GM18505 (cell line): ENCODE results near the gene IRF7.
"Not testable (repeated sequence)": the region's sequence is repeated elsewhere in the genome, so short reads cannot be mapped to it uniquely, and the experiment has no call there.

Experiments
- ATAC-seq: cut with Tn5 transposase; IDR thresholded peaks from one replicate; pipeline ENCODE4 v1.9.1; 2021; ENCODE audit not compliant: unreplicated experiment
- POLR2A ChIP-seq: IDR thresholded peaks from 4 replicates; pipeline ENCODE4 v1.6.1; 2011; ENCODE audit warnings: borderline replicate concordance; ENCODE audit not compliant: insufficient read depth, insufficient read length; ENCODE audit errors: extremely low read depth

Gene IRF7

DNA sequence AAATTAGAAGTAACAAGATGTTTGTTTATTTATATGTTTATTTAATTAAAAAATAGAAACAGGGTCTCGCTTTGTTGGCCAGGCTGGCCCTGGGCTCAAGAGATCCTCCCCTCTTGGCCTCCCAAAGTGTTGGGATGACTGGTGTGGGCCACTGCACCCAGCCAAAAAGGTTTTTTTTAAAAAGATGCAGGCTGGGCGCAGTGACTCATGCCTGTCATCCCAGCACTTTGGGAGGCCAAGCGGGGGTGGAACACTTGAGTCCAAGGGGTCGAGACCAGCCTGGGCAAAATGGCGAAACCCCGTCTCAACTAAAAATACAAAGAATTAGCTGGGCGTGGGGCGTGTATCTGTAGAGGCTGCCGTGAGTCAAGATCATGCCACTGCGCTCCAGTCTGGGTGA is 34.7 kb upstream of the IRF7 start:
- TF ChIP-seq POLR2A, result no peak
- ATAC-seq, result no peak

DNA sequence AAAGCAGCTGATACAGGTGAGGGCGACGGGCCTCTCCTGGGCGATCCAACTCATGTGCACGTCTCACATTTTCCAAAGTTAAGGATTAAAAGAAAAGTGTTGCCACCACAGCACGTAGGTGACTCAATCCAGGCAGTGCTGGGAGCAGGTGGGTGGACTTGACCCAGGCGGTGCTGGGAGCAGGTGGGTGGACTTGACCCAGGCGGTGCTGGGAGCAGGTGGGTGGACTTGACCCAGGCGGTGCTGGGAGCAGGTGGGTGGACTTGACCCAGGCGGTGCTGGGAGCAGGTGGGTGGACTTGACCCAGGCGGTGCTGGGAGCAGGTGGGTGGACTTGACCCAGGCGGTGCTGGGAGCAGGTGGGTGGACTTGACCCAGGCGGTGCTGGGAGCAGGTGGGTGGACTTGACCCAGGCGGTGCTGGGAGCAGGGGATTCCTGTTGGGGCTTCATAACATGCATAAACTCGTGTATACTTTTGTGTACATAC is 32.0 kb upstream of the IRF7 start:
- not testable (repeated sequence) for ATAC-seq

DNA sequence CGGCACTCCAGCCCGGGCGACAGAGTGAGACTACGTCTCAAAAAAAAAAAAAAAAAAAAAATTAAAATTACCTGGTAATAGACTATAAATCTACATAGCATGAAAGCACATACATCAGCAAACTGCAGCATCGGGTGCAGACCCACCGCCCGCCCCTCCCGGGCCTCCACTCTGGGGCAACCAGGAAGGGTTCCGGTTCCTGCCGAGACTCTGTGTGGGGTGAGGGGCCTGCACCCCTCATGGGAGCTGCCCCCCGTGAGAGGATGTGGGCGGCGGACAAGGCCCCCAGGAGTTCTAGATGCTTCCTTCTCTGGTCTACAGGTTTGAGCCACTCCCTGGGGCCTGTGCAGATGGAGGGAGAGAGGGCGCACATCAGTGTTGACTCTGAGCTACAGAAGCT is 30.5 kb upstream of the IRF7 start:
- no peak for ATAC-seq
- TF ChIP-seq POLR2A, result no peak

DNA sequence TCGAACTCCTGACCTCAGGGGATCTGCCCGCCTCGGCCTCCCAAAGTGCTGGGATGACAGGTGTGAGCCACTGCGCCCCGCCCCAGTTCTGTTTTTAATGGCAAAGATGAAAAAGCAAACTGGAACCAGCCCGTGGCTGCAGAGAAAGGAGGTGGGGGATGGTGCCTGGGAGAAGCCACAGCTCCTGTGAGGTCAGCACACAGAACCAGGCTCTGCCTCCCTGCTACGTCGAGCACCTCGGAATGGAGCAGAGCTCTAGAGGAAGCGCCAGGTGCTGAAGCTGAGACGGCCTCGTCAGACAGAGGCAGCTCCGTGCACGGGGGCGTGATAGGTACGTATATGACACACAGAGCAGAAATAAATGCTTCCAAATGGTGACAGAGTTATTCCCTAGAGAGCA is 29.8 kb upstream of the IRF7 start:
- TF ChIP-seq POLR2A, result no peak

DNA sequence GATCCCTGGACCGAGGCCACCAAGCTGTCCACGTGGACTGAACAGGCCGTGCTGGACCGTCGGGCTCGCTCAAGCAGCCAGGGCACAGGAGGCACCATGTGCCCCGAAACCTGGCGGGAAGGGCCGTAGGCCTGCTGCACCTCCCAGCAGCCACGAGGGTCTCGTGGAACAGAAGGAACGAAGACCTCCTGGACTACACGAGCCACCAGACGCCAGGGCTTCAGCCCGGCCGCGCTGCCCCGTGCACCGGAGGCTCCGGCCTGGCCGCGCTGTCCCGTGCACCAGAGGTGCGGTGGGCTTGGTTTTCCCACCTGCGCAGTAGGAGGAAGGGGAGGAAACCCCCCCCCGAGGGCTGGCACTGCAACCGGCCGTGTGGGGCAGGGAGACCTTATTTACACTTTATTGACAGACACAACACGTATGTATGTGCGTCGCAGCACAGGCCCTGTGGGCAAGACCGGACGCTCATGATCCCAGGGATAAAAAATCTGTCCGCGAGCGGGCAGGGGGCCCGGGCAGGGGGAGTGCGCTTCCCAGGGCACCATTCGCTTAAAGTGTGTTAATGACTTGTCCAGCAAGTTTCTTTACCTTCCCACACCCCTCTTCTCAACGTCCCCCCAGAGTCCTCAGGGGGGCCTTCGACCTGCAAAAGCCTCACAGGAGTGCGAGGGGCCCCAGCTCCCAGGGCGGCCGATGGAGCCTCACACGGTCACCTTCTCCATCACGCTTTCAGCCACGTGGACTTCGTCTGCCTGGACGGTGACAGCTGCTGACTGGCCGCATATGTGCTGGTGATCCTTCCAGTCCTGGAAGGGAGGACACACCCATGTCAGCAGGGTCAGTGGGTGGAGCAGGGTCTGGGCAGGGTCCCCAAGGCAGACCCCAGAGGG is 28.3 kb upstream of the IRF7 start:
- no peak for TF ChIP-seq POLR2A
- no peak for ATAC-seq

More for the DNA sequence above, 29.8 kb upstream of the IRF7 start:
- ATAC-seq, result no peak

DNA sequence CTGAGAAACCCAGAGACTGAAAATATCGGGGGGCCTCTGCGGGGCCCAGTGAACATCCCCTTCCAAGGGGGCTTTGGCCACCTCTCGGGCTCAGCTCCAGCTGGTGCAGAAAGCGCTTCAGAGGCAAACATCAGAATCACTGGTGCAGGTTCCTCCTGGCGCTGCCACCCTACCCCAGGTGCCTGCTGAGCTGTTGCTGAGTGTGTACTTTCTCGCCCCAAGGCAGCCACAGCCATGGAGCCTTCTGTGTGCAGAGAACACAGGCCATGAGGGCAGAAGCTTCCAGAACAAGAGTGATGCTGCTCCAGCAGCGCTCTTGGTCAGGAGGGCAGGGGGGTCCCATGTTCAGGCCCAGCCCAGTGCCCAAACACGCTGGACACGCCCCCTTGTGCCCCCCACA is 27.6 kb upstream of the IRF7 start:
- no peak for TF ChIP-seq POLR2A
- no peak for ATAC-seq

DNA sequence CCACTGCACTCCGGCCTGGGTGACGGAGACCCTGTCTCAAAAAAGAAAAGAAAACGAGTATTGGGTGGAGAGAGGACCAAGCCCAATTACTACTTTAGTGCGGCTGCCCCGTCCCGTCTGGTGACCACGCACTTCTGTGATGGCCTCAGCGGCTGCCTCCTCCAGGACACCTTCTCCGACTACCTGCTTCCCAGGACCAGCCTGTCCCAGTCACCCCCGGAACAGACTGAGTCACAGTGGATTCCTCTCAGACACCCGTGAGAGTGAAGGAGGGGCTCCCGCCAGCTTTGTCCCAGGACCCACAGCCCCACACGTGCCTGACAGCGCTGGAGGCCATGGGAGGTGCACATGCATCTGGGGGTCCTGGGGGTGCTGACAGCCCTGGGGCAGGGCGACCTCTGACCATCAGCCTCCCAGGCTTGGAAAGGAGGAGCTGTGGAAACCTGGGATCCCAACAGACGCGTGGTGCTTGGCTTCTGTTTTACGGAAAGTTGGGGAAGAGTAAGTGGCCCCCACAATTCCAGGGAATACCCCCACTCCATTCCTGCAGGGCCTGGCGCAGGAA is 26.1 kb upstream of the IRF7 start:
- no peak for TF ChIP-seq POLR2A
- ATAC-seq, result no peak

DNA sequence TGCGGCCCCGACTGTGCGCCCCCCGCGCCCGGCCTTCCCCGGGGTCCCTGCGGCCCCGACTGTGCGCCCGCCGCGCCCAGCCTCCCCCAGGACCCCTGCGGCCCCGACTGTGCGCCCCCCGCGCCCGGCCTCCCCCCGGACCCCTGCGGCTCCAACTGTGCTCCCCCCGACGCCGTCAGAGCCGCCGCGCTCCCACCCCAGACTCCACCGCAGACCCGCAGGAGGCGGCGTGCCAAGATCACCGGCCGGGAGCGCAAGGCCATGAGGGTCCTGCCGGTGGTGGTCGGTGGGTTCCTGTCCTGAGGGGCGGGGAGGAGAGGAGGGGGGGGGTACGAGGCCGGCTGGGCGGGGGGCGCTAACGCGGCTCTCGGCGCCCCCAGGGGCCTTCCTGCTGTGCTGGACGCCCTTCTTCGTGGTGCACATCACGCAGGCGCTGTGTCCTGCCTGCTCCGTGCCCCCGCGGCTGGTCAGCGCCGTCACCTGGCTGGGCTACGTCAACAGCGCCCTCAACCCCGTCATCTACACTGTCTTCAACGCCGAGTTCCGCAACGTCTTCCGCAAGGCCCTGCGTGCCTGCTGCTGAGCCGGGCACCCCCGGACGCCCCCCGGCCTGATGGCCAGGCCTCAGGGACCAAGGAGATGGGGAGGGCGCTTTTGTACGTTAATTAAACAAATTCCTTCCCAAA is 24.4 kb upstream of the IRF7 start:
- TF ChIP-seq POLR2A, result no peak
- no peak for ATAC-seq

DNA sequence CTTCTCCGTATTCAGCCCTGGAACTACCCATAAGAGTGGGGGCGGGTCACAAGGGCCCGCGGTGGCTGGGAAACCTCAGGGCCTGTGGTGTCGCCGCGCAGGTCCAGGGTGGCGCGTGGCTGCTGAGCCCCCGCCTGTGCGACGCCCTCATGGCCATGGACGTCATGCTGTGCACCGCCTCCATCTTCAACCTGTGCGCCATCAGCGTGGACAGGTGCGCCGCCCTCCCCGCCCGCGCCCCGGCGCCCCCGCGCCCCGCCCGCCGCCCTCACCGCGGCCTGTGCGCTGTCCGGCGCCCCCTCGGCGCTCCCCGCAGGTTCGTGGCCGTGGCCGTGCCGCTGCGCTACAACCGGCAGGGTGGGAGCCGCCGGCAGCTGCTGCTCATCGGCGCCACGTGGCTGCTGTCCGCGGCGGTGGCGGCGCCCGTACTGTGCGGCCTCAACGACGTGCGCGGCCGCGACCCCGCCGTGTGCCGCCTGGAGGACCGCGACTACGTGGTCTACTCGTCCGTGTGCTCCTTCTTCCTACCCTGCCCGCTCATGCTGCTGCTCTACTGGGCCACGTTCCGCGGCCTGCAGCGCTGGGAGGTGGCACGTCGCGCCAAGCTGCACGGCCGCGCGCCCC is 23.7 kb upstream of the IRF7 start:
- TF ChIP-seq POLR2A, result no peak
- no peak for ATAC-seq

DNA sequence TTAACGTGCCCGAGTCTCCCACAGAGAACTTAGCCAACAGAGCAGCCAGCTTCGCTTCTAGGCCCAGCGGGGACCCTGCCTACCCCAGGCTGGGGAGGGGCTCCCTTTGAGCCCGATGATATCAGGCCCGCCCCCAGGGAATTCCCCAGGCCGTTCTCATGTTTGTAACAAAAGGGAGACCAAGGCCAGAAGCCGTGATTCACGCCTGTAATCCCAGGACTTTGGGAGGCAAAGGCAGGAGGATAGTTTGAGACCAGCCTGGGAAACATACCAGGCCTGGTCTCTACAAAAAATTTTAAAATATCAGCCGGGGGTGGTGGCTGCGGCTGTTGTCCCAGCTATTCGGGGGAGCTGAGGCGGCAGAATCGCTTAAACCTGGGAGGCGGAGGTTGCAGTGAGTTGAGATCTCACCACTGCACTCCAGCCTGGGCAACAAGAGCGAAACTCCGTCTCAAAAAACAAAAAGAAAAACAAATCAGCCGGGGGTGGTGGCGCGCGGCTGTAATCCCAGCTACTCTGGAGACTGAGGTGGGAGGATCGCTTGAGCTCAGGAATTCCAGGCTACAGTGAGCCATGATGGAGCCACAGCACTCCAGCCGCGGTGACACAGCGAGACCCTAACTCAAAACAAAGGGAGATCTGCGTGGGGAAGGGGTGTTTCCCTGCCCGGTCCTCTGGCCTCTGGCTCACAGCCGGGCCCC is 23.0 kb upstream of the IRF7 start:
- ATAC-seq, result no peak
- no peak for TF ChIP-seq POLR2A

DNA sequence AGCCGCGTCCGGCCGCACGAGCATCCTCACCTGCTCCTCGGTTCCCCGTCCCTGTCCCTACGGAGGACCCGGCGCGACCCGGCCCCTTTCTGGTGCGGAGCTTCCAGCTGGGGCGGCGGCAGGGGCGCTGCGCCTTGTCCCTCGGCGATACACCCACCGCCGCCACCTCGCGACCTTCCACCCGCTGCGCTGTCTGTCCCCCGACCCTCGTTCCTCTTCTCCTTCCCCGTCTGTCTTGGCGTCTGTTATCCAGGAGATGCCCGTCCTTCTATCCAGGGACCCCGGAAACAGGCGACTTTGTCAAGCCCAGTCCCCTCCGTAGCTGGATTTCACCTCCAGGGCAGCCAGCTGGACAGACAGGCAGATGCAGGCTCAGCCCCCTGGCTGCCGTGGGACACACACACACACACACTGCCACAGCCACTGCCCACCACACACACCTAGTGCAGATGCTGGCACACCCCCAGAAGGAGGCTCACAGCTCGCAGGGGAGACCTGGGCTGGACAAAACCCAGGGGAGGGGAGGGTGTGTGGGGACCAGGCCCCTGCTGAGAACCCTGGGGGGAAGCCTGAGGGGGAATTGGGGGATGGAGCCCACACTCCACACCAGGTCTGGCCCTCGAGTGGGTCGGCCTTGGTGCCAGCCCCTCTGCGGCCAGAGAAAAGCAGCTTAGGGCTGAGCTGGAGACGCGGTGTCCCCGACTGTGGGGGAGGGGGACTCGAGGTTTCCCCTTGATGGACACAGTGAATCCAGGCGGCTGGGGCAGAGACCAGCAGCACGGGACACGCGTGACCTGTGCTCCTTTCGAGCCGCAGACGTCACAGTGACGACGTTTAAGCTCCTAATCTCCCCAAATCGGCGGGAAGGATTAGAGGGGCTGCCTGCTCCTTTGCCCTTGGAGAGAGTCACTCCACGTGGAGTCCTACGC is 22.1 kb upstream of the IRF7 start:
- no peak for TF ChIP-seq POLR2A
- no peak for ATAC-seq

DNA sequence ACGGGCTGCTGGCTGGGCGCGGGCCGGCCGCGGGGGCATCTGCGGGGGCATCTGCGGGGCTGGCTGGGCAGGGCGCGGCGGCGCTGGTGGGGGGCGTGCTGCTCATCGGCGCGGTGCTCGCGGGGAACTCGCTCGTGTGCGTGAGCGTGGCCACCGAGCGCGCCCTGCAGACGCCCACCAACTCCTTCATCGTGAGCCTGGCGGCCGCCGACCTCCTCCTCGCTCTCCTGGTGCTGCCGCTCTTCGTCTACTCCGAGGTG is 21.5 kb upstream of the IRF7 start:
- no peak for TF ChIP-seq POLR2A

More for the DNA sequence above, 21.5 kb upstream of the IRF7 start:
- ATAC-seq, result no peak
